Measurements from ENCODE around the gene KCNH6.

DNA sequence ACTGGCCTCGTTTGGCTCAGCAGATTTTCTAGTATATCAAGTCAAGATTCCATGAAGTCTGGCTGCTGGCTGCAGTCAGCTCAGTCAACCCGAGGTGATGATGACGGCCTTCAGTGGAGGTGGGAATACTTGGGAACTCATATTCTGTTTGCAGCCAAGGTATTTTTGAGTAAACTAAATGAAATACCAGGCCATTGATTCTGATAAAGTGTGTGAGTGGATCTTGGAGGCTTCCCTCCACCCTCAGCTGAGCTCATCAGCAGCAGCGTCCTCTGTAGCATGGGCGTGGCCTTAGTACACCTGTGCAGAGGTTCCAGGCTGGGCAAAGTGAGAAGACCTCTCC is 55.6 kb downstream of the KCNH6 start:
- TF ChIP-seq, protein P1, sequence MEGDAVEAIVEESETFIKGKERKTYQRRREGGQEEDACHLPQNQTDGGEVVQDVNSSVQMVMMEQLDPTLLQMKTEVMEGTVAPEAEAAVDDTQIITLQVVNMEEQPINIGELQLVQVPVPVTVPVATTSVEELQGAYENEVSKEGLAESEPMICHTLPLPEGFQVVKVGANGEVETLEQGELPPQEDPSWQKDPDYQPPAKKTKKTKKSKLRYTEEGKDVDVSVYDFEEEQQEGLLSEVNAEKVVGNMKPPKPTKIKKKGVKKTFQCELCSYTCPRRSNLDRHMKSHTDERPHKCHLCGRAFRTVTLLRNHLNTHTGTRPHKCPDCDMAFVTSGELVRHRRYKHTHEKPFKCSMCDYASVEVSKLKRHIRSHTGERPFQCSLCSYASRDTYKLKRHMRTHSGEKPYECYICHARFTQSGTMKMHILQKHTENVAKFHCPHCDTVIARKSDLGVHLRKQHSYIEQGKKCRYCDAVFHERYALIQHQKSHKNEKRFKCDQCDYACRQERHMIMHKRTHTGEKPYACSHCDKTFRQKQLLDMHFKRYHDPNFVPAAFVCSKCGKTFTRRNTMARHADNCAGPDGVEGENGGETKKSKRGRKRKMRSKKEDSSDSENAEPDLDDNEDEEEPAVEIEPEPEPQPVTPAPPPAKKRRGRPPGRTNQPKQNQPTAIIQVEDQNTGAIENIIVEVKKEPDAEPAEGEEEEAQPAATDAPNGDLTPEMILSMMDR (IDR thresholded peaks at IDR 0.05): no peak
- no peak for TF ChIP-seq POLR2A (IDR thresholded peaks at IDR 0.05)
